Measurements from ENCODE around the gene TESK2. TPM values are rescaled to one million over a fixed set of nuclear protein-coding genes. Genes with fewer than 3 reads are reported as not detected.

The TESK2 gene
- total and polyA plus RNA-seq, 2 donors from 2014 or later: 1.6 to 2.7 TPM

GRCh38 chr1:45356186-45356585 is 134.8 kb downstream of the TESK2 start:
- H3K9me3 ChIP-seq (ENCODE audit: control insufficient read depth in 2 of 3, insufficient read depth in 1 of 3, low read length in 3 of 3): no peaks in the 10 kb centered on the region
- no peak for DNase-seq
- no peak overlapping the region for H3K4me3 ChIP-seq (ENCODE audit: low read length in 3 of 3)
- H3K27me3 ChIP-seq (ENCODE audit: control insufficient read depth, insufficient read depth, low read length): no peaks in the 10 kb centered on the region
- no peaks in the 10 kb centered on the region for H3K36me3 ChIP-seq (ENCODE audit: control insufficient read depth in 2 of 3, insufficient read depth in 3 of 3, low read length in 3 of 3)
- no peak for FAIRE-seq
- no peak for TF ChIP-seq CTCF (IDR thresholded peaks at IDR 0.05; ENCODE audit: borderline replicate concordance, extremely low read depth, insufficient read depth)
- H3K4me1 ChIP-seq (ENCODE audit: control insufficient read depth in 2 of 3, insufficient read depth in 2 of 3, low read depth in 1 of 3, low read length in 3 of 3): peaks cover 0 to 6% (median 0%) of the 10 kb centered on the region in 3 donors
- H3K27ac ChIP-seq (ENCODE audit: low read depth in 2 of 2, low read length in 2 of 2): no peak overlapping the region
- no peak overlapping the region for H3K9ac ChIP-seq (ENCODE audit: low read length in 3 of 3)
- intact Hi-C loops (cut with DNase I): loop anchor here (5.0 kb wide), 2 partner anchors 136 to 216 kb away; partner anchors contain the start of gene TESK2

DNA sequence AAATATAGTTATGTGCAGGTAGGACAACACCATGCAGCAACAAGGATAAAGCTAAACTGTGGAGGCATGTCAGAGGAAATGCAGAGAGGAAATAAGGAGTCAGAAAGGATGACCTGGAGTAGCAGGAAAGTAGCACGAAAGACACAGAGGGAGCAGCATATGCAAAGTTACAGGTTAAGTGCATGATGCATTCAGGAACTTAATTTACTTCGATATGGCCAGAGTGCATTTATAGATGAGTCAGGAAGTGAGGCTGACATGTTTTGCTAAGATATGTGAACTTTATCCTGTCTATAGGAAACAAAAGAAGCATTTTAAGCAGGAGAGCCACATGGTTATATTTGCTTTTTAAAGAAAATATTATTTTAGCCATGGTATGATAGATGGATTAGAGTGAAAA is 135.3 kb downstream of the TESK2 start:
- Histone ChIP-seq H3K27ac (ENCODE audit: low read depth in 2 of 2, low read length in 2 of 2) (no peak overlapping the region), H3K4me1 (ENCODE audit: control insufficient read depth in 2 of 3, insufficient read depth in 2 of 3, low read depth in 1 of 3, low read length in 3 of 3) (peaks cover 0 to 6% (median 0%) of the 10 kb centered on the region in 3 donors), H3K4me3 (ENCODE audit: low read length in 3 of 3) (no peak overlapping the region), H3K27me3 (ENCODE audit: control insufficient read depth, insufficient read depth, low read length) (no peaks in the 10 kb centered on the region), H3K9ac (ENCODE audit: low read length in 3 of 3) (no peak overlapping the region), H3K36me3 (ENCODE audit: control insufficient read depth in 2 of 3, insufficient read depth in 3 of 3, low read length in 3 of 3) (no peaks in the 10 kb centered on the region), H3K9me3 (ENCODE audit: control insufficient read depth in 2 of 3, insufficient read depth in 1 of 3, low read length in 3 of 3) (no peaks in the 10 kb centered on the region)
- FAIRE-seq (no peak), DNase-seq (no peak)
- TF ChIP-seq CTCF (IDR thresholded peaks at IDR 0.05; ENCODE audit: borderline replicate concordance, extremely low read depth, insufficient read depth): no peak
- intact Hi-C loops (cut with DNase I): loop anchor here (5.0 kb wide), 2 partner anchors 137 to 217 kb away; partner anchors contain the start of gene TESK2

GRCh38 chr1:45354838-45355237 is 136.1 kb downstream of the TESK2 start:
- H3K4me3 ChIP-seq (ENCODE audit: low read length in 3 of 3): no peak overlapping the region
- no peak for TF ChIP-seq CTCF (IDR thresholded peaks at IDR 0.05; ENCODE audit: borderline replicate concordance, extremely low read depth, insufficient read depth)
- no peaks in the 10 kb centered on the region for H3K36me3 ChIP-seq (ENCODE audit: control insufficient read depth in 2 of 3, insufficient read depth in 3 of 3, low read length in 3 of 3)
- DNase-seq (no peak), FAIRE-seq (no peak)
- H3K27me3 ChIP-seq (ENCODE audit: control insufficient read depth, insufficient read depth, low read length): no peaks in the 10 kb centered on the region
- no peaks in the 10 kb centered on the region for H3K4me1 ChIP-seq (ENCODE audit: control insufficient read depth in 2 of 3, insufficient read depth in 2 of 3, low read depth in 1 of 3, low read length in 3 of 3)
- intact Hi-C loops (cut with DNase I): loop anchor here (5.0 kb wide), 2 partner anchors 137 to 217 kb away; partner anchors contain the start of gene TESK2
- no peak overlapping the region for H3K27ac ChIP-seq (ENCODE audit: low read depth in 2 of 2, low read length in 2 of 2)
- no peak overlapping the region for H3K9ac ChIP-seq (ENCODE audit: low read length in 3 of 3)
- H3K9me3 ChIP-seq (ENCODE audit: control insufficient read depth in 2 of 3, insufficient read depth in 1 of 3, low read length in 3 of 3): no peaks in the 10 kb centered on the region

DNA sequence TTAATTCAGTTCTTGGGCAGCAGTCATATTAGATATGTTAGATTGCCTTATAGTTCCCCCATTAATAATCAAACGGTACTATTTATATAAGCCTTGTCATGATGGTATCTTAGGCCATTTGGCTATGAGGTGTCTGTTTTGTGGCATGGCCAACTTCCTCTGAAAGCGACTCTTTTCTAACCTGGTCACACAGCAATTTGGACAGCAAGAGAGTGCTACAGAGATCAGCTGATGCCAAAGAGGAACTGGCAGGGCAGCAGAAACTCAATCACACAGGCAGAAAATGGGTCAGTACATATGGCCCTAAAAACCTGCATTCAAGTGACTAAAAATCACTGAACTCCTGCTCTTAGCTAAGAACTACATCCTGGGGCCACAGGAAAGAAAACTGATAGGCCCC is 137.3 kb downstream of the TESK2 start:
- no peak overlapping the region for H3K4me3 ChIP-seq (ENCODE audit: low read length in 3 of 3)
- DNase-seq (no peak), FAIRE-seq (no peak)
- H3K9ac ChIP-seq (ENCODE audit: low read length in 3 of 3): no peak overlapping the region
- no peaks in the 10 kb centered on the region for H3K9me3 ChIP-seq (ENCODE audit: control insufficient read depth in 2 of 3, insufficient read depth in 1 of 3, low read length in 3 of 3)
- intact Hi-C loops (cut with DNase I): no loop called here
- no peaks in the 10 kb centered on the region for H3K36me3 ChIP-seq (ENCODE audit: control insufficient read depth in 2 of 3, insufficient read depth in 3 of 3, low read length in 3 of 3)
- TF ChIP-seq CTCF (IDR thresholded peaks at IDR 0.05; ENCODE audit: borderline replicate concordance, extremely low read depth, insufficient read depth): no peak
- H3K4me1 ChIP-seq (ENCODE audit: control insufficient read depth in 2 of 3, insufficient read depth in 2 of 3, low read depth in 1 of 3, low read length in 3 of 3): peaks cover 0 to 7% (median 0%) of the 10 kb centered on the region in 3 donors
- H3K27ac ChIP-seq (ENCODE audit: low read depth in 2 of 2, low read length in 2 of 2): no peak overlapping the region
- H3K27me3 ChIP-seq (ENCODE audit: control insufficient read depth, insufficient read depth, low read length): no peaks in the 10 kb centered on the region
